PC-9 (cell line): ENCODE results near the gene ARHGEF39.

ENCODE experiments used
- CTCF ChIP-seq: fragments of 200-600 bp; sonication (generic); conservative IDR thresholded peaks from 2 replicates; pipeline ENCODE4 v1.6.1; 2017; ENCODE audit warnings: mixed run types, antibody characterized with exemption, mild to moderate bottlenecking, moderate library complexity
- EZH2 ChIP-seq: fragments of 200-600 bp; sonication (generic); IDR thresholded peaks from 2 replicates; pipeline ENCODE4 v1.8.0; 2017; ENCODE audit warnings: antibody characterized with exemption, low read depth

GRCh38 chr9:35609820-35610163, 55.2 kb downstream of the ARHGEF39 start:
- TF ChIP-seq CTCF (no peak), EZH2 (no peak)
